RWPE2 (cell line): ENCODE measurements around the gene RNF17.

ENCODE experiments used
- ATAC-seq: fragments of 200-7000 bp; cut with Tn5 transposase; 3 replicates; pipeline ENCODE4 v1.9.1; 2021; ENCODE audit warnings: low read depth
- DNase-seq: peaks from one replicate; pipeline ENCODE4 v3.0.0-alpha.2; 2020; ENCODE audit warnings: low spot score
- H3K27ac ChIP-seq: fragments of 450-650 bp; 2 replicates; pipeline ENCODE4 v1.5.1; 2017; ENCODE audit warnings: mild to moderate bottlenecking; ENCODE audit not compliant: poor library complexity, severe bottlenecking
- H3K27me3 ChIP-seq: fragments of 250-450 bp; sonication (Bioruptor Pico); 2 replicates; pipeline ENCODE4 v1.5.1; 2021; ENCODE audit warnings: mild to moderate bottlenecking, moderate library complexity; ENCODE audit not compliant: insufficient read depth, poor library complexity, severe bottlenecking
- H3K36me3 ChIP-seq: fragments of 250-450 bp; sonication (Bioruptor Pico); 2 replicates; pipeline ENCODE4 v1.5.1; 2020; ENCODE audit warnings: low read depth, mild to moderate bottlenecking, moderate library complexity
- H3K4me1 ChIP-seq: fragments of 250-450 bp; sonication (Bioruptor Pico); 2 replicates; pipeline ENCODE4 v1.5.1; 2021; ENCODE audit warnings: mild to moderate bottlenecking, moderate library complexity; ENCODE audit not compliant: insufficient read depth, poor library complexity, severe bottlenecking
- H3K4me3 ChIP-seq: fragments of 250-450 bp; sonication (Bioruptor Pico); 2 replicates; pipeline ENCODE4 v1.5.1; 2021; ENCODE audit warnings: mild to moderate bottlenecking, moderate library complexity; ENCODE audit not compliant: severe bottlenecking
- H3K9me3 ChIP-seq: fragments of 250-450 bp; sonication (Bioruptor Pico); 2 replicates; pipeline ENCODE4 v1.5.1; 2021; ENCODE audit warnings: mild to moderate bottlenecking, moderate library complexity; ENCODE audit not compliant: severe bottlenecking
- CTCF ChIP-seq: fragments of 450-650 bp; IDR thresholded peaks from one replicate; pipeline ENCODE4 v1.5.1; 2017; ENCODE audit warnings: mild to moderate bottlenecking, moderate library complexity; ENCODE audit not compliant: poor library complexity, severe bottlenecking

The RNF17 gene

GRCh38 chr13:24925318-24926231 is 161.6 kb downstream of the RNF17 start:
- TF ChIP-seq CTCF: no peak
- Histone ChIP-seq H3K27me3 (no peaks in the 10 kb centered on the region), H3K4me3 (no peak overlapping the region), H3K4me1 (peaks cover 8% of the 10 kb centered on the region), H3K36me3 (no peaks in the 10 kb centered on the region), H3K9me3 (no peaks in the 10 kb centered on the region), H3K27ac (no peak overlapping the region)
- ATAC-seq (no peak), DNase-seq (no peak)

DNA sequence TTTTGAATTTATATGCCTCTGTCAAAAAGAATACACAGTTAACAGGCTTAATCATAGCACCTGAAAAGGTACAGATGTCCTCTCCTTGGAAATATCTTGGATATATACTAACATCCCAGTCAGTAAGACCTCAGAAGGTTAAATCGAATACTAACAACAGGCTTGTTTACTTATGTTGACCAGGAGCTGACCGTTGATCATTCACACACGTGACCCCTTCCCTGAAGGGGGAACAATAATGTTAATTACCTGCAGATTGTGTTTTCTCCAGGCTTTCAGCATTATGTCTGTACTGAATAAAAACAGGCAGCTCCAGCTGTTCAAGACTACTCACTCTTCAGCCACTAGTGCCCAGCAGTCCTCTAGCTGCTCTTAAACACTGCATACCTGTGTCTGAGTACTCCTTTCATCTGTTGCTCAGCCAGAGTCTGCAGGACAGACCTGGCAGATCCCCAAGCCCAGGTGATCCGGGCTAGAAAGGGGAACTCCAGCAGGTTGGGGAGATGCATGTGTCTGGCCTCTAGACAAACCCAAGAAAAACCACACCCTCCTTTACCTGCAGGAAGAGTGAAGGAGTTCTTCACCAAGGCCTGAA is 163.9 kb downstream of the RNF17 start:
- H3K27me3 ChIP-seq: peaks cover 11% of the 10 kb centered on the region
- DNase-seq (no peak), ATAC-seq (no peak)
- H3K9me3 ChIP-seq: no peaks in the 10 kb centered on the region
- no peak for TF ChIP-seq CTCF
- no peaks in the 10 kb centered on the region for H3K4me1 ChIP-seq
- H3K4me3 ChIP-seq: no peak overlapping the region
- H3K27ac ChIP-seq: no peak overlapping the region
- H3K36me3 ChIP-seq: no peaks in the 10 kb centered on the region

- no peak for ATAC-seq
- Histone ChIP-seq H3K27ac (no peak overlapping the region), H3K4me1 (no peaks in the 10 kb centered on the region), H3K36me3 (no peaks in the 10 kb centered on the region), H3K4me3 (no peak overlapping the region), H3K9me3 (no peaks in the 10 kb centered on the region), H3K27me3 (peaks cover 11% of the 10 kb centered on the region)
- TF ChIP-seq CTCF: no peak
- DNase-seq: no peak
Observed at GRCh38 chr13:24929196-24929595, 165.2 kb downstream of the RNF17 start.
